HG03460 (cell line): ENCODE data around the gene NEURL1.

Experiments used
- ATAC-seq: cut with Tn5 transposase; IDR thresholded peaks from one replicate; pipeline ENCODE4 v1.9.1; 2021; ENCODE audit not compliant: unreplicated experiment

Gene NEURL1, protein sequence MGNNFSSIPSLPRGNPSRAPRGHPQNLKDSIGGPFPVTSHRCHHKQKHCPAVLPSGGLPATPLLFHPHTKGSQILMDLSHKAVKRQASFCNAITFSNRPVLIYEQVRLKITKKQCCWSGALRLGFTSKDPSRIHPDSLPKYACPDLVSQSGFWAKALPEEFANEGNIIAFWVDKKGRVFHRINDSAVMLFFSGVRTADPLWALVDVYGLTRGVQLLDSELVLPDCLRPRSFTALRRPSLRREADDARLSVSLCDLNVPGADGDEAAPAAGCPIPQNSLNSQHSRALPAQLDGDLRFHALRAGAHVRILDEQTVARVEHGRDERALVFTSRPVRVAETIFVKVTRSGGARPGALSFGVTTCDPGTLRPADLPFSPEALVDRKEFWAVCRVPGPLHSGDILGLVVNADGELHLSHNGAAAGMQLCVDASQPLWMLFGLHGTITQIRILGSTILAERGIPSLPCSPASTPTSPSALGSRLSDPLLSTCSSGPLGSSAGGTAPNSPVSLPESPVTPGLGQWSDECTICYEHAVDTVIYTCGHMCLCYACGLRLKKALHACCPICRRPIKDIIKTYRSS

DNA sequence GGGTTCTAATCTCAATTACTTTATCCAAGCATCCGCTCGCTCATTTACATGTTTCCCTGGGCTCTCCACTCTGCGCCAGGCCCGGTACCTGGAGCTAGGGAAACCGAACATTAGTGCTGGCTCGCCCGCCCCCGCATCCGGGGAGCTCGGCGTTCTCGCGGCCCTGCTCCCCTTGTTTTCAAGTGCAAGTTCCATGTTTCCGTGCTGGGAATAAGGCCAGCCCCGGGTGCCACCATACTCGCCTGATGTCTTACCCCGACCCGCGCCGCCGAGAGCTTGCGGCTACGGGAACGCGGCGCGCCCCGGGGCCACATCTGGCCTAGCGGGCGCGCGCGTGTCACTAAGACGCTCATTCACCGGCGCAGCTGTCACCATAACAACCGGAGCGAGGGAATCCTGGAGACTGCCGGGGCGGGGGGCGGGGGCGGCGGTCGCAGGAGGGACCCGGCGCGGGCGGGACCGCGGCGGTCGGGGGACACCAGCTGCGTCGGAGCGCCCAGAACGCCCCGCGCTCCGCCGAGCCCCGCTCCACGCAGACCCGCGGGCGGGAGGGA lies at the start of gene NEURL1:
TSS of gene NEURL1 (plus strand) at position 344 of the 554 bp plus-strand sequence. CDS start 683 bp downstream, outside the sequence.
- no peak for ATAC-seq

DNA sequence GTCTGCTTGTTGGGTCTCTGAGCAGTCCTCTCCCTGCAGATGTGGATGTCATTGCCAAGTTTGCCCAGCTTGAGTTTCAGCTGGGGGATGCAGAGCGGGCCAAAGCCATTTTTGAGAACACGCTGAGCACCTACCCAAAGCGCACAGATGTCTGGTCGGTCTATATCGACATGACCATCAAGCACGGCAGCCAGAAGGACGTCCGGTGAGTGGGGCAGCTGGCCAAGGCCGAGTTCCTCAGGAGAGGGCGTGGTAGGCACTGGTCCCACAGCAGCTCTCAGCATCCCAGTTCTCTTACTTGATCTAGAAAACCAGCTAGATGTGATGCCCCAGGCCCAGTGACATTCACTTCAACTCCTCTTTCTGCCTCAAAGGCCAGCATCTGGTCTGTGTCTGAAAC lies 49.0 kb upstream of the NEURL1 start:
- no peak for ATAC-seq

DNA sequence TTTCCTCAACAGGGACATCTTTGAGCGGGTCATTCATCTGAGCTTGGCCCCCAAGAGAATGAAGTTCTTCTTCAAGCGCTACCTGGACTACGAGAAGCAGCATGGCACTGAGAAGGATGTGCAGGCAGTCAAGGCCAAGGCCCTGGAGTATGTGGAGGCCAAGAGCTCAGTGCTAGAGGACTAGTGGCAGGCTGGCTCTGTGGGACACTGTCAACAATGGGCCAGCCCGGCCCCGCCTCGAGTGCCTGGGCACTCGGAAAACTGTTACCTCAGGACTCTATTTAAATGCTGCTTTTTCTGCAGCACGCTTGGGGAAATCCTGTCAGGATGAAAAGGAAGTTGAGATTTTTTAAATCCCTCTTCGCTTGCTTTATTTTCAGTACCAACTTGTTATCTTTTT lies 48.1 kb upstream of the NEURL1 start:
- ATAC-seq, result no peak

- ATAC-seq, result no peak
Measured at GRCh38 chr10:103445767-103446567, 47.5 kb upstream of the NEURL1 start.

GRCh38 chr10:103447187-103447586 lies 46.3 kb upstream of the NEURL1 start:
- no peak for ATAC-seq

GRCh38 chr10:103448746-103449145 lies 44.8 kb upstream of the NEURL1 start:
- no peak for ATAC-seq

- ATAC-seq, result no peak
Measured at GRCh38 chr10:103449208-103450144, 44.0 kb upstream of the NEURL1 start.

- ATAC-seq, result no peak
Measured at GRCh38 chr10:103450201-103450695, 43.3 kb upstream of the NEURL1 start.

GRCh38 chr10:103451091-103451813 lies 42.3 kb upstream of the NEURL1 start:
- ATAC-seq, result no peak

- ATAC-seq, result peak; percentile 73
Measured at GRCh38 chr10:103451831-103452505, 41.5 kb upstream of the NEURL1 start, which contains the start of gene CALHM2. TSS of gene CALHM2 (minus strand) at chr10:103452370. CDS start at chr10:103449941, 2,429 bp downstream.

DNA sequence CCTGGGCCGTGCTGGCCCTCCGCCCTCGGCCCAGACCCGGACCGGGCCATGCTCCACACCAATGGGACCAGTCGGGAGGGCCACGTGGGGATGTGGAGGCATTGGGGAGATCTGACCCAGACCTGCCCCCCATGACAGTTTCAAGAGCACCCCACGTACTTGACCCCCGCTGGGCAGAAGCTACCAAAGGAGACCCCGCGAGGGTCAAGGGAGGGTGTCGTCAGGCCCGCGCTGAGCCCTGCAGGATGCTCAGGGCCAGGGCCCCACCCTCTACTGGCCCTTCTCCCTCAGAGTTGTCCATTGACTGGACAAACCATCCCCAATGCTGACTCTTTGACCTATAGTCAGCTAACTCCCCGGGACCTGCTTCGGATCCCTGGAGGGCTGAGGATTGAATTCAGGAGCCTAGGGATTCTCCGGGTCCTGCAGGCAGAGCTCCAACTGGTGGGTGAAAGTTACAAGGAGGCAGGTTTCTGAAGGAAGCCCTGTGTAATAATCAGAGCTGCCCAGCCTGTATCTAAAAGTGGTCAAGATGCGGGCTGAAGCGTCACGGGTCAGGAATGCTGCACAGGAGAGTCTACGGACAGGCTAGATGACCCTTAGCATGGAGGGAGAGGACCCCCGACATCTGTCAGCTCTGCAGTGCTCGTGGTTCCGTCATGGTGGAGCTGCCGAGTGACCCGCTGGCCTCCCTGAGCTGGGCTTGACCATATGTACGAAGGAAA lies 40.8 kb upstream of the NEURL1 start:
- ATAC-seq, result no peak

GRCh38 chr10:103454026-103454425 lies 39.5 kb upstream of the NEURL1 start:
- no peak for ATAC-seq

- ATAC-seq, result no peak
Measured at GRCh38 chr10:103455235-103455634, 38.3 kb upstream of the NEURL1 start.

- no peak for ATAC-seq
Measured at GRCh38 chr10:103456074-103456660, 37.3 kb upstream of the NEURL1 start.

- no peak for ATAC-seq
Measured at GRCh38 chr10:103457176-103457712, 36.3 kb upstream of the NEURL1 start.

- ATAC-seq, result no peak
Measured at GRCh38 chr10:103457896-103458583, 35.5 kb upstream of the NEURL1 start.

GRCh38 chr10:103458720-103459119 lies 34.8 kb upstream of the NEURL1 start, which contains the start of gene CALHM1:
TSS of gene CALHM1 (minus strand) at chr10:103458900. CDS start at chr10:103458751, 149 bp downstream.
- peak; percentile 80 for ATAC-seq
